Measurements from ENCODE around the gene MPP2.

- no peak for TF ChIP-seq CTCF (IDR thresholded peaks at IDR 0.05; ENCODE audit: low read depth, low read length)
- no peak for TF ChIP-seq EZH2phosphoT487 (IDR thresholded peaks at IDR 0.05; ENCODE audit: low read depth)
Measured at GRCh38 chr17:43830510-43831140, 76.7 kb downstream of the MPP2 start.

Data from OCI-LY3 (cell line).